GM21825 (cell line): ENCODE measurements around the gene NOM1.

Experiments used
- ATAC-seq: cut with Tn5 transposase; IDR thresholded peaks from one replicate; pipeline ENCODE4 v1.9.1; 2021; ENCODE audit warnings: mild to moderate bottlenecking, moderate library complexity; ENCODE audit not compliant: unreplicated experiment

The NOM1 gene

DNA sequence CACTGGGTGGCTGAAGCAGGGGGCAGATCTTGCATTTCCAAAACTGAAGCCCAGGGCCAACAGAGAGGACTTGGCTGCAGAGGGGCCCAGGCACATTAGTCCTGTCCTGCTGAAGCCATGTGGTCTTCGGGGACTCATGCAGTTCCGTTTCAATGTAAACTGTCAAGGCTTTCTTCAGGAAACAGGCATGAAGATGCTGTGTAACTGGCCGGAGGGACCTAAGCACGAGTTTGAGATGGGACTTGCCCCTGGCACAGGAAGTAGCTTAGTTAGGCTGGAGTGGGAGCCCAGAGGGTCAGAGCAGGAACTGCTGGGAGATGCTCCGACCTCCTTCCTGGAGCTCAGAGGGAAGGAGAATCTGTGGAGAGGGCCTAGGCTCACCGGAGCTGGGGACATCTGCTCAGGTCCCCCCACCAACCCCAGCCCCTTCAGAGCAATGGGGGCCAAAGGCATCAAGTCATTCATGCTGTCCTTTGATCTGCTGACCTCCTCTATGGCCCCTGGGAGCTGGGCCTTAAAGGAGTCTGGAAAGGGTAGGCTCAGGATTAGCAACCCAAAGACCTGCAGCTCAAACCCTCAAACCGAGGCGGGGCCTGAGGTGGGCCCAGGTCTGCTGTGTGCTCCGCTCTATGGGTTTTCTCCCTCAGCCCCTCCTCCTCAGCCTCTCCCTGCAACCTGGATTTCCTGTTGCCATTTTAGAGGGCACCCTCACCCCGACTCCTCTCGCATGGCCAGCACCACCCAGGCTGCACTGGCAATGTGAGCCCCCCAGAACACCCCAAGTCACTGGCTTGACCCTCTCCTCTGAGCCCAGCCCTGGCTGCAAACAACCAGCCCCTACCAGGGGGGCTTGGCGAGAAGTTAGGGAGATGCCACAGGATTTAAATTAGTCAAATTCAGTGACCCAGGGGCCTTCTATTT is 65.4 kb downstream of the NOM1 start:
- no peak for ATAC-seq

DNA sequence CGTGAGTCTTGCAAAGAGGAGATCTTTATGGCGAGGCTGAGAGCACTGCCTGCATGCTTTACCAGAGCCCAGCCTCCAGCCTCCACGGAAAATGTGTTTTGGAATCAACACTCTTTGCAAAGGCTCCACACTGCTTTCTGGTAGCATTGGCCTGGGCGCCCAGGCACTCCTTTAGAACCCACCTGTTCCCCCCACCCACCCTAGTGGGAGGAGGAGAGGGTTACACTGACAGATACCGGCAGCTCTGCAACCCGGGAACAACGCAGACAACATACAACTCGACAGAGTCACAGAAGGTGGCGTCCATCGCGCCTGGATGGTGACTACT is 66.5 kb downstream of the NOM1 start:
- no peak for ATAC-seq

DNA sequence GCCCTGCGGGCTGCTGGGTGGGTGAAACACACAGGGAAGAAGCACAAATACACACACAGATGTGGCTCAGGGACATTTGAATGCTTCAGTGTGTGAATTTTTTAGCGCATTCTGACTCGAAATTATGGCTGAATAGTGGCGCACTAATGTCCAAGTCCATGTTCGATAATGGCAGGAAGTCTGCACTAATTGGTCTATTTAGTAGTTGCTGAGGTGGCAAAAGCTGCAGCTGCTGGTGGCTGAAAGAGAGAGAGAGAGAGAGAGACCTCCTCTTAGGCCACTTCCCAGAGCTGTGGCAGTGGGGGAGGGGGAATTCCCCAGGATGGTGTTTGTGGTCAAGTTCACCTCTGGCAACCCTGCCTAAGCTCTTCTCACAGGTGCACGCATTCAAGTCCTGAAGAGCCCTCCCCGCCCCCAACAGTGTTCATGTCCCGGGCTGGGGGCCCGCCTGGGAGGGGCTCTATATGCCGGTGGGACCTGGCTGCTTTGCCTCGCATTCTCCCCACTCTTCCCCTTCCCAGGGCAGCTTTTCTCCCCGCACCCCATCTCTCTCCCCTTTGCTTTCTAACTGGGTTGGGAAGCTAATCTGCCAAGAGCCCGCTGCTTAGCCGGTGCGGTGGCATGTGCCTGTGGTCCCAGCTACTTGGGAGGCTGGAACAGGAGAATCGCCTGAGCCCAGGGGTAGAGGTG is 67.0 kb downstream of the NOM1 start:
- ATAC-seq, result peak; percentile 69

DNA sequence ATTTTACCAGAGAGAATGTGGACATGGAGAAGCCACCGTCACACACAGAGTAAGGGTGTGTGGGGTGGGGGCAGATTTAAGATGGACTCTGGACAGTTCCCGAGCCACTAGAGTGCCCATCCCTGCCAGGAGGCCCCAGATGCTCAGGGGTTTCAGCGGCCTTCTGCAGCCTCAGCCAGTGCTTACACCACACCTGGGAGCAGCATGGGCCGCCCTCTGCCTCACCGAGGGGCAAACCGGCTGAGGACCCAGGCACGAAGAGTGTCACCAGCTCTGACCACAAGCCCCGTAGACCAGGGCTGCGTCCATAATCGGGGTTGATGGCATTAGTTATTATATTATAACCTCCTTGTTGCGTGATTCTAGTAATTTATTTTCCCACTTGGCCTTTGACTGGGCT is 67.6 kb downstream of the NOM1 start:
- ATAC-seq, result no peak

DNA sequence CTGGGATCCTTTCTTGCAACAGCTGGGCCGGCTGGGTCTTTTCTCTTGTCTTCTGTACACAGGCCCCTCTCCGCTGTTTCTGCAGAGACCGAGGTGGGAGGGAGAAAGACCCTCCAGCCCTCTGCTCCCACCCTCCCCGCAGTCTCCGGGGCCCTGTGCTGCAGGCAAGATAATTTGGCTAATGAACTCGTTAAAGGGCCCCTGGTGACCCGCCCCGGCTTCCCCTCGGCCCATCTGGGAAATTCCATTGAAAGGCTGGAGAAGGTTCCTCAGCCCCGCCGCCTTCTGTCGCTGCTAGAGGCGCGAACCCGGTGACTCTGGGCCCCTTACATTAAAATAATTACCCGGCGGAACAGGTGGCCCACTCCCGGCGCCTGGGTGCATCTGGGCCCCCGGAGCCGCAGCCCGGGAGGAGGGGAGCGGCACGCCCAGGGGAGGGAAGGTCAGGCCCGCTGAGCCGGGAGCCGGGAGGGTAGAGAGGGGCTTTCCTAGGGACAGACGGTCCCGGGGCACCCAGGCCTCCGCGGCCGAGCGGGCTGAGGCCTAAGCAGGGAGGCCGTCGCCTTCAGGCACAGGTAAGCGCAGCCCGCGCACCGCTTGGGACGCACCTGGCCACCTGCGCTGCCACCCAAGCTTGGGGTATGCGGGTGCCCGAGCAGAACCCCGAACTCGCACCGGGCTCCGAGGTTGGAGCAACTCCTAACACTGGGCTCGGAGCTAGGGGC is 68.3 kb downstream of the NOM1 start:
- ATAC-seq, result no peak

DNA sequence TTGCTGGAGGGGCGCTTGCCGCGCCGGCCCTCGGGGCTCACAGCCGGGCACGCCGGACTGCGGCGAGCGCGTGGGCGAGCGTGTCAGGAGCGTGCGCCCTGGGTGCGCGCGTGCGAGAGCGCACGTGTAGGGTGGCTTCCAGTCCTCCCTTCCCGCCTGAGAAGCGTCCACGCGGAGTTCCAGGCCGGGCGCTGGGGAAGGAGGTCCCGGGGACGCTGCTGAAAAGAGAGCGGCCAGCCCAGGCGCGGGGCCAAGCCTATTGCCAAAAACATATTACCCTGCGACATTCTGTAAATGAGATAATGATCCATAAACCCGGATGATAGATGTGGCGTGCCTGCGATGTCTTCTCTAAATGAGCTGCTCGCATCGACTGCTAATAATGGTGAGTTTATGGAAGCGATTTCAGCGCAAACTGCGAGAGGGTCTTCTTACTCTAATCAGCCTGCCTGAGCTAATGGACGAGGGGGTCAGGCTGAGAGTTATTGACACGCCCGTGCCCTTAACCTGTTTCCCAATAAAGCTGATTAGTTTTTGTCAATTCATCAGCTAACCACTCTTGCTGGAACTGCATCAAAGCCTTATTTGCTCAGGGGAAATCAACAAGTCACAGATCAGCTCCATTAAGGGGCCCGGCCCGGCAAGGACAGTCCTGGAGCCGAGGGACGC is 69.0 kb downstream of the NOM1 start:
- ATAC-seq, result no peak

DNA sequence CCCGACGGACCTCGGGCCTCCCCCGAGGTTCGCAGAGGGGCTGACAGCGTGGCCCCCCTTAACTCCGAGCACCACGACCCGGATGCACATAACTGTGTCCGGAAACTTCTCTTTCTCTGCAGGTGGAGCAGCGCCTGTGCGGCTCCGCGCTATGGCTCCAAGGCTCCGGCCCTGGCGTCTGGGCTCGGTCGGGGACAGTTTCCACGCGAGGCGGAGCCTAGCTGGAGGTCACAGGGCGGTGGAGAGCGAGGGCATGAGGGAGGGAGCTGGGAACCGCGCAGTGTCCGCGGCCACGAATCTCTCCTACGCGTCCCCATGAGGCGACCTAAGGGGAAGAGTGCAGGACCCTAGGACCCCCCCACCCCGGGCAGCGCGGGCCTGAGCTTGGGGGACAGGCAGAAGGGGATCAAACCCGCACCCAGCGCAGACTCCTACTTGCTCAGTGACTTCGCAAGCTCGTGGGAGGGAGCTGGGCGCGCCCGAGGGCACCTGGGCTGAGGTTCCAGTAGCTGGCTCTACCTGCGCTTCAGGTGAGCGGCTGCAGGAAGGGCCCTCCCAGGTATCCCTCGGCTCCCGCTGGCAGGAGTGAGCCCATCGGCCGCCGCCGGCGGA is 69.6 kb downstream of the NOM1 start:
- ATAC-seq, result no peak

DNA sequence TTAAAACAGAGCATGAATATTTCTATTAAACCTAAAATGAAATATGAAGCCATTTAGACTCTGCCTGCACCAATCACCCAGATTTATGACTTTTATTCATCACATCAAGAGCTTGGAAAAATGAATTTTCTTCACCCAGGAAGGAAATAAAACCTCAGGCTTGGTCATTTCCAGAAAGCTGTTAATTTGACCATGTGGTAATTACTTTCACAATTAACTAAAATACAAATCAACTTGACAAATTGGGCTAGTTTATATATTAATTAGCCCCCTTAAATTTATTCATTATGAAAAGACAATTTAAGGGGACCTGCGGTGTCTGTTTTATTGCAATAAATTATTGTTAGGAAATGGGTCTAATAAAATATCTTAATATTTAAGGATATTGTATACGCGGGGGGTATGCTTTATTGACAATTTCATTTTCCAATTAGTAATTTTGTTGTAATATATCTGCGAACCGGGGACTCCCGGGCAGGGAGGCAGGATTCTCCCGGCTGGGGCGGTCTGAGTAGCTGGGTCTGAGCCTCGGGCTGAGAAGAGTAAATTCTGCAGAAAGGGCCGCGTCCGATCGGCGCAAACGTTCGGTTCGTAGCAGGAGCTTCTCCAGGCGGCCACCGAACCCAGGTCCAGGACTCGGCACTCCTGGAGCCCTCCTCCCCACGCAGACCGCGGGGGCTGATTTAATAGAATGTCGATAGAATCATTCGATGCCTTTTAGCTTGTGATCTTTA is 70.4 kb downstream of the NOM1 start:
- no peak for ATAC-seq

DNA sequence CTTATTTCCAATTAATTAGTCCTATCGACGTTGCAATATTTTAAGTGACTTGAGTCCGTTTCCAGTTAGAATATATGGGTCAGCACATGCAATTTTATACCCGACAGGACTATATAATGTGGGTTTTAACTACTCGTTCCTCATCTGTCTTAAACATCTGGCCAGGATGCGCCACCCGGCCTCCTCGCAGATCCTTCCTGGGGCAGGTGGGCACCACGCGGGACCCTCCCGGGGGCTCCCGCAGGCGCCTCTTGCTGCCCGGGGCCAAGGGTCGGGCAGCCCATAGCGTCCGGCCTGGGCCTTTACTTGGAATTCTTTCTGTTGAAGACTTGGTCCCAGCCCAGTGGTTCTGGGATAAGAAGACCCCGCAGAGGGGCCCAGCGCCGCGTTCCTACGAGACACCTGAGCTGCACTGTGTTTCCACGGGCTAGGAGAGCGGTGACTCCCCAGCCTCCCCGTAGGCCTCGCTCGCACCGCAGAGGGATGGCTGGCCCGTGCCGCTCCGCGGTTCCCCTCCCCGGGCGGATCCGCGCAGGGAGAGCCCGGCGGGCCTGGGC is 71.1 kb downstream of the NOM1 start:
- ATAC-seq, result no peak

DNA sequence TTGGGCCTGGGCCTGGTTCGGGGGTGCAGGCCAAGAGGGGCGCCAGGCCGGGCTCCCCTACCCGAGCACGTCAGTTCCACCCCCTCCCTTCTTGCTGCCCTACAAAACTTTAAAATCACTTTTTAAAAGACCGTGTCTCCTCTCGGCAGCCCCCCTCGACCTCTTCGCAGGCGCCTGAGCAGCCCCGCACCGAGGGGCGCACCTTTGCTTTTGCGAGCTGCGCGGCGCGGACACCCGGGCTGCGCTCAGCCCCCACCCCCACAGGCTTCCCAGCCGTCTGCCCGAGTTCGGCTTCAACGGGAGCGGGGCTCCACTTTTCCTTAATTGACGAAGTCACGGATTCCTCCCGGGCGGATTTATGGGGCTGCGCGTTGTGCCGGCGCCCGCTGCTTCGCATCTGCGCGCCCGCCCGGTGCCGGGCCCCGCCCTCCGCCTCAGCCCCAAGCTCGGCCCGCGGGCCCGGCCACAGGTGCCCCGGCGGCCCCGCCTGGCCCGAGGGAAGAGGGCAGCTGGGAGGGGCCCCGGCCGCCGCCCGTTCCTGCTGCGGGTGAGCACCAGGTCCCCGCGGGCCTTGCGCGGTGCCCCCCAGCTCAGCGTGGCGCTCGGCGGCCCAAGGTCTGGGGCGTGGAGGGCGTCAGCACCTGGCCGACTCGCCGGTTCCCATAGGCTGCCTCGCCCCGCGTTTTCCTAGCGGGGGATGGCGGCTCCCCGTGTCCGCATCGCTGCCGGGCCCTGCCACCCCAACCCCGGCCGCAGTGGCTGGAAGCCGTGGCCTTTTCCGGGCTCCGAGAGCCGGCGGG is 71.8 kb downstream of the NOM1 start:
- no peak for ATAC-seq

DNA sequence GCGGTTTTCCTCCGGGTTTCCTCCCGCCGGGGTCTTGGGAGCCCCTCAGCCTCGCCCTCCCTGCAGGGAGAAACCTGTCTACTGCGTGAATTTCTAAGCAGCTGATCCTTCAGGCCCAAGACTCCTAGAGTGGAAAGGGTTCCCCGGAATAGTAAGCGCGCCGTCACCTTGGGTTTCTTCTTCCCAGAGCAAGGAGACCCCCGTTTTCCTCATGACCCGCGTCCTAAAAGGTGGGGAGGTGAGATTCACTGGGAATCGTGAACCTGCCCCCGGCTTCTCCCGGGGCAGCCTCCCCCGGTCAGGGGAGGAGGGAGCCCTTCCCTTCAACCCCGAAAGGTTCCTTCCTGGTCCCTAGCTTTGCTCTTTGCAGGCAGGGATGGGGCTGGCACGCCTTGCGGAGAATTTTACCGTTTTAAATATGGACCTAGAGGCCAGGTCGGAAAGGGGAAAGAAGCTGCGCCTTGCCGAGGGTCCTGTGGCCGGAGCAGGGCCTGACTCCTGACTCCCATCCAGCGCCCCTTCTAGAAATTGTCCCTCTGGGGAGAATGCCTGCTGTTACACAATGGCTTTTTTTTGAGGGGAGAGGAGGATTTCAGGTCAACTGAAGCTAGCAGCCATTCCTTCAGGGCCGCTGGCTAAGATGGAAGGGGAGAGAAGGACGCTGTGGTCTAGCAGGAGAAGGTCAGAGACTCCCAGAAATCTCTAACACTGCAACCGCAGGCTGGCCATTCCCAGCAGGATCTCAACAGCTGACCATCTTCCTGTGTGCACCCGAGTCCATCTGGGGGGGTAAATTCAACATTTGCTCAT is 72.6 kb downstream of the NOM1 start:
- ATAC-seq, result no peak
